Prostate gland (tissue), 2 donors: ENCODE results near the gene PPID.

ENCODE experiments used
- POLR2A ChIP-seq: fragments of 450-650 bp; IDR thresholded peaks from one replicate; pipeline ENCODE4 v1.6.1; 2016; ENCODE audit warnings: antibody characterized with exemption, mild to moderate bottlenecking
- TF ChIP-seq, protein P1 (sequence below), 4 experiments: fragments of 200-600 bp in 2 of 4; fragments of 450-650 bp in 2 of 4; sonication (generic) in 2 of 4; IDR thresholded peaks; 1 replicate in 3 of 4; 2 replicates in 1 of 4; pipeline ENCODE4 v1.5.1; 2016 to 2019; ENCODE audit warnings: antibody characterized with exemption in 4 of 4, mild to moderate bottlenecking in 2 of 4, moderate library complexity in 2 of 4

GRCh38 chr4:158681629-158682028, 41.6 kb downstream of the PPID start:
- TF ChIP-seq, protein P1, sequence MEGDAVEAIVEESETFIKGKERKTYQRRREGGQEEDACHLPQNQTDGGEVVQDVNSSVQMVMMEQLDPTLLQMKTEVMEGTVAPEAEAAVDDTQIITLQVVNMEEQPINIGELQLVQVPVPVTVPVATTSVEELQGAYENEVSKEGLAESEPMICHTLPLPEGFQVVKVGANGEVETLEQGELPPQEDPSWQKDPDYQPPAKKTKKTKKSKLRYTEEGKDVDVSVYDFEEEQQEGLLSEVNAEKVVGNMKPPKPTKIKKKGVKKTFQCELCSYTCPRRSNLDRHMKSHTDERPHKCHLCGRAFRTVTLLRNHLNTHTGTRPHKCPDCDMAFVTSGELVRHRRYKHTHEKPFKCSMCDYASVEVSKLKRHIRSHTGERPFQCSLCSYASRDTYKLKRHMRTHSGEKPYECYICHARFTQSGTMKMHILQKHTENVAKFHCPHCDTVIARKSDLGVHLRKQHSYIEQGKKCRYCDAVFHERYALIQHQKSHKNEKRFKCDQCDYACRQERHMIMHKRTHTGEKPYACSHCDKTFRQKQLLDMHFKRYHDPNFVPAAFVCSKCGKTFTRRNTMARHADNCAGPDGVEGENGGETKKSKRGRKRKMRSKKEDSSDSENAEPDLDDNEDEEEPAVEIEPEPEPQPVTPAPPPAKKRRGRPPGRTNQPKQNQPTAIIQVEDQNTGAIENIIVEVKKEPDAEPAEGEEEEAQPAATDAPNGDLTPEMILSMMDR (IDR thresholded peaks at IDR 0.05) = no peak
- TF ChIP-seq POLR2A = no peak
